Coronary artery (tissue), 2 donors: Measurements from ENCODE around the gene C2orf49.
"Not testable (repeated sequence)": the region's sequence is repeated elsewhere in the genome, so short reads cannot be mapped to it uniquely, and the experiment has no call there.

Source experiments
- DNase-seq: peaks from one replicate; pipeline ENCODE4 v3.0.0-alpha.2; 2017; ENCODE audit warnings: low spot score
- H3K27ac ChIP-seq, 2 donors: fragments of 200-600 bp; sonication (generic); one replicate each; pipeline ENCODE4 v1.5.1; 2016 to 2019
- H3K4me3 ChIP-seq: fragments of 200-600 bp; sonication (generic); 2 replicates; pipeline ENCODE4 v1.5.1; 2016; ENCODE audit warnings: mild to moderate bottlenecking, moderate library complexity
- TF ChIP-seq, protein P1 (sequence below): fragments of 200-600 bp; sonication (generic); IDR thresholded peaks from one replicate; pipeline ENCODE4 v1.5.1; 2019; ENCODE audit warnings: antibody characterized with exemption

Gene C2orf49

DNA sequence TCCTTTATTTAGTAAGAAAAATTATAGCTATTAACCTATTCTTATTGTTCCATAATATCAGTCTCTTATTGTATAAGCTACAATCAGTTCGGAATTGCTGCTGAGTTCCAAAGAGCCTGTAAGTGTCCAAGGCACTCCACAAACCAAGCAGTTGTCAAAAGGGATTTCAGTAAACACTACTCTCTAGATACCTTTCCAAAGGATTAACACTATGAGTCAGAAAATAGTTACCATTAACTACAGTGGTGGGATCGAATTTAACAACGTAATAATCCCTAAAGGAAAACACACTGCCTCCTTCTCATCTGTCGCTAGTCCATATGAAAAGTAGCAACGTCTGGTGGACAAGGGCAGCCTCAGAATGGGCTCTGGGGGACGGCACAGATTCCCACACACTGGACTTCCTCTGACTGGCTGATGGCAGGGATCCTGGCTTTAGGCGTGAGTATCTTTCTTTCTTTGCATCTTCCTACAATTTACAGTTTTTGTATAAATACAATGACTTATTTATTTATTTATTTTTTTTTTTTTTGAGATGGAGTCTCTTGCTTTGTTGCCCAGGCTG lies 16.6 kb upstream of the C2orf49 start:
- Histone ChIP-seq H3K27ac (no peak overlapping the region), H3K4me3 (no peak overlapping the region)
- DNase-seq = no peak
- TF ChIP-seq, protein P1, sequence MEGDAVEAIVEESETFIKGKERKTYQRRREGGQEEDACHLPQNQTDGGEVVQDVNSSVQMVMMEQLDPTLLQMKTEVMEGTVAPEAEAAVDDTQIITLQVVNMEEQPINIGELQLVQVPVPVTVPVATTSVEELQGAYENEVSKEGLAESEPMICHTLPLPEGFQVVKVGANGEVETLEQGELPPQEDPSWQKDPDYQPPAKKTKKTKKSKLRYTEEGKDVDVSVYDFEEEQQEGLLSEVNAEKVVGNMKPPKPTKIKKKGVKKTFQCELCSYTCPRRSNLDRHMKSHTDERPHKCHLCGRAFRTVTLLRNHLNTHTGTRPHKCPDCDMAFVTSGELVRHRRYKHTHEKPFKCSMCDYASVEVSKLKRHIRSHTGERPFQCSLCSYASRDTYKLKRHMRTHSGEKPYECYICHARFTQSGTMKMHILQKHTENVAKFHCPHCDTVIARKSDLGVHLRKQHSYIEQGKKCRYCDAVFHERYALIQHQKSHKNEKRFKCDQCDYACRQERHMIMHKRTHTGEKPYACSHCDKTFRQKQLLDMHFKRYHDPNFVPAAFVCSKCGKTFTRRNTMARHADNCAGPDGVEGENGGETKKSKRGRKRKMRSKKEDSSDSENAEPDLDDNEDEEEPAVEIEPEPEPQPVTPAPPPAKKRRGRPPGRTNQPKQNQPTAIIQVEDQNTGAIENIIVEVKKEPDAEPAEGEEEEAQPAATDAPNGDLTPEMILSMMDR = no peak

DNA sequence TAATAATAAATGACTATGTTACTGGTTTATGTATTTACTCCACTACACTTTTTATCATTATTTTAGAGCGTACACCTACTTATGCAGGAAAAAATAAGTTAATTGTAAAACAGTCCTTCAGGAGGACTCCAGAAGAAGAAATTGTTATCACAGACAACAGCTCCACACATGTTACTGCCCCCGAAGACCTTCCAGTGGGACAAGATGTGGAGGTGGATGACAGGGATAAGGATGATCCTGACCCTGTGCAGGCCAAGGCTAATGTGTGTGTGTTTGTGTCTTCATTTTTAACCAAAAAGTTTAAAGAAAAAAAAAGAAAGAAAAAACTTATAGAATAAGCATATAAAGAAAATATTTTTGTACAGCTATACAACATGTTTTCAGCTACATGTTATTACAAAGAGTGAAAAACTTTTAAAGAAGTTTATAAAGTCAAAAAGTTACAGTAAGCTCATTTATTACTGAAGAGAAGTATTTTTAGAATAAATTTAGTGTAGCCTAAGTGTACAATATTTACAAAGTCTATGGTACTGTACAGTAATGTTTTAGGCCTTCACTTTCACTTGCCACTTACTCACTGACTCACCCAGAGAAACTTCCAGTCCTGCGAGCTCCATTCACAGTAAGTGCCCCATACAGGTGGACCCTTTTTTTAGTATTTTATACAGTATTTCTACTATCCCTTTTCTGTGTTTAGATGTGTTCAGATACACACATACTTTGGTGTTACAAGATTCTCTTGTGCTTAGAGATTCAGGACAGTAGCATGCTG lies 15.3 kb upstream of the C2orf49 start:
- no peak for DNase-seq
- no peak overlapping the region for H3K27ac ChIP-seq
- no peak overlapping the region for H3K4me3 ChIP-seq
- TF ChIP-seq, protein P1 = no peak

DNA sequence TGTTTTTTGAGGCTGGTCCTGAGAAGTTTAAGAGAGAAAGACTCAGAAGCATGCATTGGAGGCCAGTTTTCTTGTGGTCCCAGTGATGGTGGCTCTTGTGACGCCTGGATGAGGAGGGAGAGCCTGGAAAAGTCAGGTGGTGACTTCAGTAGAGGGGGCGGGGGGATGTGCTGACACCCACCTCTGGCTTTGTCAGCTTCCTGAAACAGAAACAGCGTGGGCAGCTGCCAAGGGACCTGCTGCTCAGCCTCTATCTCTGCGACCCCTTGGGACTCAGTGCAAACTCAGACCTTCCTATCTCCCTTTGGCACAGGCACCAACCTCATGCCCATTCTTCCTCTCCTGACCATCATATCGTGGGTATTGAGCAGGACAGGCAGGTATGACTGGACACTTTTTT lies 14.2 kb upstream of the C2orf49 start:
- DNase-seq = no peak
- Histone ChIP-seq H3K27ac (no peak overlapping the region), H3K4me3 (no peak overlapping the region)
- TF ChIP-seq, protein P1 = no peak

DNA sequence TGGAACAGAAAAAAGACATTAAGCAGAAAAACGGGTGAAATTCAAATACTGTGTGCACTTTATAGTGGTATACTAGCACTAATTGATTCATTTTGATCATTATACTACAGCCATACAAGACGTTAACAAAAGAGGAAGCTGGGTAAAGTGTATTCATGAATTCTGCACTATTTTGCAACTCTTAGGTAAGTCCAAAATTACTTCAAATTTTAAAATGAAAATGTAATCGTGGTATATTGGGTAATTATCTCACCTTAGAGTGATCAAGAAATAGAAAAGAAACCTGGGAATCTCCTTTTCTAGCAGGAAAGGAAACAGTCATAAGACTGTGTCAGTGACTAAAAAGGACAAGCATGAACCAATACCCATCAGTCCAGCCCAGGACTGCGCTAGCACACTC lies 13.2 kb upstream of the C2orf49 start:
- DNase-seq = no peak
- H3K27ac ChIP-seq = no peak overlapping the region
- TF ChIP-seq, protein P1 = no peak
- no peak overlapping the region for H3K4me3 ChIP-seq

DNA sequence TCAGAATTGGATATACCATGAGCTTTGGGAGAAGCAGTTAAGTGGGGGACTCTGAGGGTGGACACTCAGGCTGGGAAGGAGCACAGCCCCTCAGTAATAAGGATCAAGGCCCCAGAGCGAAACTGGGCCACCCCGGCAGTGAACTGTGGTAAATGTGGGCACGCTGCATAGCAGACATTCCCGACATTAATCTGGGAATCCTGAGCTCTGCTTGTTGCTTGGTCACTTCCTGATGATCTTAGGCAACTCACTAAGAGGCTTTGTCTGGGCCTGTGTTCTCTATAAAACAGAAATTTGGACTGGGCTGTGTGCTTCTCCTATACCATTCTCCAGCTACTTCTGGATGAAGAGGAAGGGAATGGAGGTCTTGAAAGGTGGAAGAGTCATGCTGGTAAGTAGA lies 12.6 kb upstream of the C2orf49 start:
- no peak for DNase-seq
- H3K27ac ChIP-seq = no peak overlapping the region
- TF ChIP-seq, protein P1 = no peak
- H3K4me3 ChIP-seq = no peak overlapping the region

DNA sequence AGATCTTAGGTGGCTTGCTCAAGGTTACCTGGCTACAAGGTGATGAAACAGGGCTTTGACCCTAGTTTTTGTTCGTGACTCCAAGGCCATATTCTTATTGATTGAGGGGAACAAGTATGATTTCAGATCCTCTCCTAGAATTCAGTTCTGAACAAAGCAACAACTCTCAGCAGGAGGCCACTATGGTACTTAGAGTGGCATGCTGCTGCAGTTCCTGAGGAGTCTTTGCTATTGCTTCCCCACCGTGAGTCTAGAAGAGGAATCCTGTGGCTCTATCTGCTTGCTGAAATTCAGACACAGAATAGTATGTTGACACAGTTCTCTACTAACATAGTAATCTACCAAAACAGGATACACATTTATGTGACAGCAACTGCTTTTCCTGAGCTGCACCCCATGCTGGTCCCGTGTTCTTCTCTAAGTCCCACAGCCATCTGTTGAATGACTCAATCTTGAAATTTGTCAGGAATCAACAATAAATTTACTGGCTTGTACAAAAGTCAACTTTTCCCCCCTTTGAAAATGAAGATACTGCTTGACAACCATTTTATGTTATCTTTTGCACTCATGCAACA lies 11.9 kb upstream of the C2orf49 start:
- Histone ChIP-seq H3K27ac (no peak overlapping the region), H3K4me3 (no peak overlapping the region)
- DNase-seq = no peak
- TF ChIP-seq, protein P1 = no peak

DNA sequence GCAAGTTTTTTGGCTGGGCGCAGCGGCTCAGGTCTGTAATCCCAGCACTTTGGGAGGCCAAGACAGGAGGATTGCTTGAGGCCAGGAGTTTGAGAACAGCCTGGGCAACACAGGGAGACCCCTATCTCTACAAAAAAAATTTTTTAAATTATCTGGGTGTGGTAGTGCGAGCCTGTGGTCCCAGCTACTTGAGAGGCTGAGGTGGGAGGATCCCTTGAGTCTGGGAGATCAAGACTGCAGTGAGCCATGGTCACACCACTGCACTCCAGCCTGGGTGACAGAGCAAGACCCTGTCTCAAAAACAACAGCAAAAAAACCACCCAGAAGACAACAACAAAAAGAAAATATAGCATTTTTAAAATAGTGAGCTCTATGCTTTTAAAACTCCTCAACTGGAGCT lies 10.1 kb upstream of the C2orf49 start:
- not testable (repeated sequence) for H3K27ac ChIP-seq, H3K4me3 ChIP-seq, DNase-seq
